Lower lobe of right lung (tissue), 2 donors: Measurements from ENCODE around the gene LDLRAD4. TPM values are rescaled to one million over a fixed set of nuclear protein-coding genes. Genes with fewer than 3 reads are reported as not detected.

Experiments
- ATAC-seq, 2 donors: fragments of 200-7000 bp; cut with Tn5 transposase; one replicate each; pipeline ENCODE4 v1.9.1; 2020 to 2022; ENCODE audit warnings: mild to moderate bottlenecking in 2 of 2, moderate library complexity in 2 of 2
- DNase-seq: peaks from one replicate; pipeline ENCODE4 v3.0.0-alpha.2; 2020
- H3K27ac ChIP-seq: fragments of 200-600 bp; one replicate; pipeline ENCODE4 v1.8.0; 2022
- H3K27me3 ChIP-seq: fragments of 200-600 bp; one replicate; pipeline ENCODE4 v1.8.0; 2022; ENCODE audit warnings: low read depth
- H3K36me3 ChIP-seq: fragments of 200-600 bp; one replicate; pipeline ENCODE4 v1.8.0; 2022; ENCODE audit warnings: mild to moderate bottlenecking
- H3K4me1 ChIP-seq: fragments of 200-600 bp; one replicate; pipeline ENCODE4 v1.8.0; 2022
- H3K4me3 ChIP-seq: fragments of 200-600 bp; one replicate; pipeline ENCODE4 v1.8.0; 2022; ENCODE audit warnings: mild to moderate bottlenecking
- H3K9me3 ChIP-seq: fragments of 200-600 bp; one replicate; pipeline ENCODE4 v1.8.0; 2022
- intact Hi-C: fragments of 100-400 bp; cut with DNase I; formaldehyde crosslinking; loops from one replicate; pipeline ENCODE4 v1.11.0; 2022
- total RNA-seq: library from RNA; stranded (reverse); fragmentation: NEBNext Ultra II Directional; extraction: Animal tissue kit (Norgen Biotek cat#: 25700); gene quantifications from one replicate; pipeline ENCODE4 v1.2.1, GENCODE V29; 2021
- TF ChIP-seq, protein P1 (sequence below): fragments of 200-600 bp; IDR thresholded peaks from one replicate; pipeline ENCODE4 v1.8.0; 2022; ENCODE audit warnings: antibody characterized with exemption, mild to moderate bottlenecking
- donor health status: DM: no; HTN: yes; CAD: no; lungs with severe emphysema.

Gene LDLRAD4
- total RNA-seq, 1 donor from 2014 or later: 24.6 TPM

DNA sequence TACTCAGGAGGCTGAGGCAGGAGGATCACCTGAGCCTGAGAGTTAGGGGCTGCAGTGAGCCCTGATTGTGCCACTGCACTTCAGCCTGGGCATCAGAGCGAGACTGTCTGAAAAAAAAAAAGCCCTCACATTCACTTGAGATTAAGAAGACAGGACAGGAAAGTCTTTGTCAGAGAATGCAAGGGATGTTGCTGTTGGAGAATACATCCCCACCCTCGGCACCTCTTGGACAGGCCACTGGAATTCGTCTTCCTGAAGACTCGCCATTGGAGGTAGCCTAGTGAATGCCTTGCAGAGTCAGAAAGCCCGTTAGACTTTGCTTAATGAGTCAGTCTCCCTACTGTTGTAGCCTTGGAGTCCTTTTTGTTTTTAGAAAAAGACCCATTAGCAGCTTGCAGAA, 302.2 kb downstream of the LDLRAD4 start:
- Histone ChIP-seq H3K4me3 (no peak overlapping the region), H3K27me3 (no peaks in the 10 kb centered on the region), H3K4me1 (peaks cover 3% of the 10 kb centered on the region), H3K9me3 (peaks cover 7% of the 10 kb centered on the region), H3K27ac (peak overlapping the region; percentile 64), H3K36me3 (peaks cover 4% of the 10 kb centered on the region)
- DNase-seq (no peak), ATAC-seq (no peak)
- TF ChIP-seq, protein P1, sequence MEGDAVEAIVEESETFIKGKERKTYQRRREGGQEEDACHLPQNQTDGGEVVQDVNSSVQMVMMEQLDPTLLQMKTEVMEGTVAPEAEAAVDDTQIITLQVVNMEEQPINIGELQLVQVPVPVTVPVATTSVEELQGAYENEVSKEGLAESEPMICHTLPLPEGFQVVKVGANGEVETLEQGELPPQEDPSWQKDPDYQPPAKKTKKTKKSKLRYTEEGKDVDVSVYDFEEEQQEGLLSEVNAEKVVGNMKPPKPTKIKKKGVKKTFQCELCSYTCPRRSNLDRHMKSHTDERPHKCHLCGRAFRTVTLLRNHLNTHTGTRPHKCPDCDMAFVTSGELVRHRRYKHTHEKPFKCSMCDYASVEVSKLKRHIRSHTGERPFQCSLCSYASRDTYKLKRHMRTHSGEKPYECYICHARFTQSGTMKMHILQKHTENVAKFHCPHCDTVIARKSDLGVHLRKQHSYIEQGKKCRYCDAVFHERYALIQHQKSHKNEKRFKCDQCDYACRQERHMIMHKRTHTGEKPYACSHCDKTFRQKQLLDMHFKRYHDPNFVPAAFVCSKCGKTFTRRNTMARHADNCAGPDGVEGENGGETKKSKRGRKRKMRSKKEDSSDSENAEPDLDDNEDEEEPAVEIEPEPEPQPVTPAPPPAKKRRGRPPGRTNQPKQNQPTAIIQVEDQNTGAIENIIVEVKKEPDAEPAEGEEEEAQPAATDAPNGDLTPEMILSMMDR: no peak
- intact Hi-C loops: no loop called here

DNA sequence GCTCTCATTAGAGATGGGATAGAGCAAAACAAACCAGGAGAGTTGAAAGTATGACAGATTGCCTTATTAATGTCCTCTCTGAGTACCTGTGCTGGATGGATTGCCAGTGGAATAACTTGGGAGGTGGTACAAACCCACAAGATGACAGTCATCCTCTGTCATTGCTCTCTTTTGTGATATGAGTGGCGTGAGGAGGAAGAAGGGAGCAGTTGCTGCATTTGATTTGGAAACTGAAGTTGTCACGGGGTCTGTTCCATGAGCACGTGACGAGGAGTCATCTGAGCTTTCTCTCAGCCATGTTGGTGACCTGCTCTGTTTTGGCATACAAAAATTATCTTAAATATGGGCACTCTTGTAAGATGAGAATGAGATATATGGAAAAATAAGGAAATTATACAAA, 302.9 kb downstream of the LDLRAD4 start:
- ATAC-seq (no peak), DNase-seq (no peak)
- H3K27ac ChIP-seq: no peak overlapping the region
- peaks cover 4% of the 10 kb centered on the region for H3K36me3 ChIP-seq
- H3K27me3 ChIP-seq: no peaks in the 10 kb centered on the region
- intact Hi-C loops: no loop called here
- TF ChIP-seq, protein P1: no peak
- H3K4me3 ChIP-seq: no peak overlapping the region
- H3K9me3 ChIP-seq: peaks cover 7% of the 10 kb centered on the region
- H3K4me1 ChIP-seq: peaks cover 3% of the 10 kb centered on the region

DNA sequence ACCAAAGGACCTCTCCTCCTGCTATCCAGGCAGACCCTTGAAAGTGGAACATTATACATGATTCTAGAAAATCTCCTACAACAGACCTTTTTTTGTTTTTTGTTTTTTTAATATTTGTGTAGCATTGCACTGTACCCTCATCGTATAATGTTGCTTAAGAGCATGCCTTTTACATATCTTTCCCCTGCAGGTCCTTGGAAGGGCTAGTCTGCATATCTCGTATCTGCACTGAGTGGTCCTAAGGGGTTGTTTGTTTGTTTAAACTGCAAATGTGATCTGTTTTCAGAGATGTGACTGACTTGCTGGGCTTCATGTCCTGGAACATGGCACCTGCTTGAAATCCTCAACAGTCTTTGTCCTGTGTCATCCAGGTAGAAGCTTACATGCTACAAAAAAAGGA, 303.7 kb downstream of the LDLRAD4 start:
- peaks cover 3% of the 10 kb centered on the region for H3K4me1 ChIP-seq
- DNase-seq: no peak
- intact Hi-C loops: no loop called here
- TF ChIP-seq, protein P1: no peak
- peaks cover 7% of the 10 kb centered on the region for H3K9me3 ChIP-seq
- H3K4me3 ChIP-seq: no peak overlapping the region
- ATAC-seq: no peak
- no peak overlapping the region for H3K27ac ChIP-seq
- H3K36me3 ChIP-seq: peaks cover 4% of the 10 kb centered on the region
- H3K27me3 ChIP-seq: no peaks in the 10 kb centered on the region

DNA sequence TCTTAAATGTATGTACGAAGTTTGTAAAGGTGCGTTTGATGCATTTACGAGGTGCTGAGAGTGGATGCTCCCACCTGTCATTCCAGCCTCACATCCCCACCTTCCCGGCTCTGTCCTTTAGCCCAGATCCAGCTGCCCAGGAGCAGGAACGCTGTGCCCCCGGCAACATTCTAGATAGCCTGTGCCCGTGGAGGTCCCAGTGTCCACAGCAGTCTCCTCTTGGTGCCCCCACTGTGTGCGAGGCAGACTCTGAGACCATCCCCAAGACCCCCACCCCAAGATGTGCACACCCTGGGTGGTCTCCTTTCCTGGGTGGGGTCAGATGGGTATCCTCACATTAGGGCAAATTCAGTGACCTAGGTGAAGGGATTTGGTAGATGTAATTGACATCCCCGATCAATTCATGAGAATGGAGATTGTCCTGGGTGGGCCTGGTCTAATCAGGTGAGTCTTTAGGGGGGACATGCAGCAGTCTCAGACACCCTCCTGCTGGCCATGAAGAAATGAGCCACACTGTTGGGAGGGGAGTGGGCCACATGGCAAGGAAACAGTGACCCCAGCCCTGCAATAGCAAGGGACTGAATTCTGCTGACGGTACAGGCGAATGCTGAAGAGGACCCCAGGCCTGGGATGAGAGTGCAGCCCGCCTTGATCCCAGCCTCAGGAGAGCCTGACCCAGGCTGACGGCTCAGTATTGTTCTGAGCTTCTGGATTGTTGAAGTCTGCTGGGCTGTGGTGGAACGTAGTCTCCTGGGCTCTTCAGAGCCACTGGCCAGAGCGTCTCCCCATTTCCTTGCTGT, 304.5 kb downstream of the LDLRAD4 start:
- Histone ChIP-seq H3K27me3 (no peaks in the 10 kb centered on the region), H3K9me3 (peaks cover 5% of the 10 kb centered on the region), H3K27ac (no peak overlapping the region), H3K4me1 (peaks cover 3% of the 10 kb centered on the region), H3K4me3 (no peak overlapping the region), H3K36me3 (peaks cover 4% of the 10 kb centered on the region)
- TF ChIP-seq, protein P1: no peak
- no peak for DNase-seq
- intact Hi-C loops: no loop called here
- peak in 1 of 2 donors; percentile 36 for ATAC-seq

DNA sequence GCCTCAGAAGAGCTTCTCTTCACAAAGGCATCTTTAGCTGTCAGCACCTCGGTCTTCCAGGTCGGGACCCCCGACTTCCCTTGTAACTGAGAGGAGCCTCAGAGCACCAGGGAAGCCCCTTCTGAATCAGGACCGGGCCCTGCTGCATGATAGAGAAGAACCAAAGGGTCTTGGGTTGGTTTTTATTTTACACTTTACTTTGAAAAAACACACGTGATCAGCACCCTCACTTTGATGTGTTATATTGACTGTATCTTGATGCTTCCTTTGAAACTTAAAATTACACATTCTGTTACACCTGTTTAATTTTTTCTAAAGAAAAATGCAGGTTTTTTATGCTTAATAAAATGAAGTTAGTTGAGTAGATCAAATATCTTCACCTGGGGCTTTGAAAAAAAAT, 305.5 kb downstream of the LDLRAD4 start:
- Histone ChIP-seq H3K27me3 (no peaks in the 10 kb centered on the region), H3K9me3 (no peaks in the 10 kb centered on the region), H3K27ac (no peak overlapping the region), H3K4me1 (peaks cover 3% of the 10 kb centered on the region), H3K36me3 (peaks cover 4% of the 10 kb centered on the region), H3K4me3 (no peak overlapping the region)
- DNase-seq (no peak), ATAC-seq (no peak)
- intact Hi-C loops: no loop called here
- TF ChIP-seq, protein P1: no peak
